Naive B cell (primary cell): ENCODE data around the gene MFSD2B. TPM values are rescaled to one million over a fixed set of nuclear protein-coding genes. Genes with fewer than 3 reads are reported as not detected.
"Not testable (repeated sequence)": the region's sequence is repeated elsewhere in the genome, so short reads cannot be mapped to it uniquely, and the experiment has no call there.

Source experiments
- ATAC-seq, 2 donors: fragments of 150-1000 bp; cut with Tn5 transposase; 2 replicates each; pipeline ENCODE4 v1.10.0; 2021; ENCODE audit warnings: low read depth in 2 of 2, mild to moderate bottlenecking in 2 of 2, moderate library complexity in 2 of 2
- DNase-seq: peaks from one replicate; pipeline ENCODE4 v3.0.0; 2022
- H3K27ac Mint-ChIP-seq, 6 donors: one replicate each; pipeline ENCODE4 v1.8.0; 2020 to 2022; ENCODE audit warnings: mild to moderate bottlenecking in 6 of 6, mixed read lengths in 6 of 6, moderate library complexity in 5 of 6, inconsistent platforms in 2 of 6
- H3K27me3 Mint-ChIP-seq, 3 donors: one replicate each; pipeline ENCODE4 v1.8.0; 2021 to 2022; ENCODE audit warnings: mixed read lengths in 3 of 3, mild to moderate bottlenecking in 1 of 3
- H3K36me3 Mint-ChIP-seq, 2 donors: one replicate each; pipeline ENCODE4 v1.8.0; 2020 to 2022; ENCODE audit warnings: mixed read lengths in 2 of 2, inconsistent platforms in 1 of 2, mild to moderate bottlenecking in 1 of 2
- H3K4me1 Mint-ChIP-seq, 3 donors: one replicate each; pipeline ENCODE4 v1.8.0; 2020 to 2022; ENCODE audit warnings: mixed read lengths in 3 of 3, inconsistent platforms in 1 of 3, mild to moderate bottlenecking in 1 of 3, moderate library complexity in 1 of 3
- H3K4me3 Mint-ChIP-seq, 8 donors: one replicate each; pipeline ENCODE4 v1.8.0; 2020 to 2022; ENCODE audit warnings: mild to moderate bottlenecking in 8 of 8, mixed read lengths in 8 of 8, moderate library complexity in 8 of 8, inconsistent platforms in 2 of 8
- H3K9me3 Mint-ChIP-seq, 7 donors: one replicate each; pipeline ENCODE4 v1.8.0; 2020 to 2022; ENCODE audit warnings: mixed read lengths in 7 of 7, mild to moderate bottlenecking in 5 of 7, inconsistent platforms in 2 of 7, moderate library complexity in 1 of 7
- polyA plus RNA-seq, 6 donors: library from polyadenylated mRNA; unstranded; fragments of 300-500 nt; fragmentation: Illumina TruSeq; gene quantifications; one replicate each; pipeline ENCODE4 v1.2.3, GENCODE V29; 2021; ENCODE audit warnings: low read depth in 6 of 6

Gene MFSD2B
- polyA plus RNA-seq, 6 donors from 2014 or later, result 0.27 to 0.74 TPM; not detected in 4

DNA sequence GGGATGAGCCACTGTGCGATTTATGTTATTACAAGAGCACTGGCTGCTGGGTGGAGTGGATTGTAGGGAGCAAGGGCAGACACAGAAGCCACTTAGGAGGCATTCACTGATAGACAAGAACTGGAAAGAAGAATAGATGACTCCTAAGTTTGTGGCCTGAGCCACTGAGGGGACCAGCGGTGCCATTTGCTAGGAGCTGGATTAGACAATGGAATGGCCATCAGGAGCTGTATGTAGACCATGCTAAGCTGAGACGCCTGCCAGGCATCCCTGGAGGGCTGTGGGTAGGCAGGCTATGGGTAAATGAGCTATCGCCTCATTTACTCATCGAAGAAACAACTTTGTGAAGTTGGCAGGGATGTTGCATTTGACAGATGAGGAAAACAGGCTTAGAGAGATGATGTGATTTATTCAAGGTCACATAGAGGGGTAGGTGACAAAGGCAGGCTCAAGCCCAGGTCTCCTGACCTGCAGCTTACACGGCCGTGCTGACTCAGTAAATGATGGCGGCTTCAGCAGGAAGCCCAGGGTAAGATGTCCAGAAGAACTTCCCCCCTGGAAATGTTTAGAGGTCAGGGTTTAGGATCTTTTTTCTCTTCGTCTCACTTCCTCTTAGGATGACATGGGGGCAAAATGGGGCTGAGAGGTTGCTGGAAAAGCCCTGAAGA, 2.8 kb downstream of the MFSD2B start:
- H3K27me3 Mint-ChIP-seq, result peaks cover 27 to 48% (median 34%) of the 10 kb centered on the region in 3 donors
- peaks cover 0 to 3% (median 0%) of the 10 kb centered on the region in 3 donors for H3K4me1 Mint-ChIP-seq
- DNase-seq, result no peak
- H3K4me3 Mint-ChIP-seq, result no peak overlapping the region
- no peak for ATAC-seq
- no peaks in the 10 kb centered on the region for H3K9me3 Mint-ChIP-seq
- no peaks in the 10 kb centered on the region for H3K36me3 Mint-ChIP-seq
- no peak overlapping the region for H3K27ac Mint-ChIP-seq

DNA sequence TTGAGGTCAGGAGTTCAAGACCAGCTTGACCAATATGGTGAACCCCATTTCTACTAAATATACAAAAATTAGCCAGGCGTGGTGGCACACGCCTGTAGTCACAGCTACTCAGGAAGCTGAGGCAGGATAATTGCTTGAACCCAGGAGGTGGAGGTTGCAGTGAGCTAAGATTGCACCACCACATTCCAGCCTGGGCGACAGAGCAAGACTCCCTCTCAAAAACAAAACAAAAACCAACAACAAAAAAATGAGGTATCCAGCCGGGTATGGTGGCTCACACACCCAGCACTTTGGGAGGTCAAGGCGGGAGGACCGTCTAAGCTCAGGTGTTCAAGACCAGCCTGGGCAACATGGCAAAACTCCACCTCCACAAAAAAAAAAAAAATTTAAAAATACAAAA, 5.0 kb downstream of the MFSD2B start:
- peaks cover 18 to 34% (median 22%) of the 10 kb centered on the region in 3 donors for H3K27me3 Mint-ChIP-seq
- H3K9me3 Mint-ChIP-seq, DNase-seq, H3K4me3 Mint-ChIP-seq, H3K4me1 Mint-ChIP-seq, H3K36me3 Mint-ChIP-seq, ATAC-seq: not testable (repeated sequence)
- H3K27ac Mint-ChIP-seq, result peak overlapping the region in 1 of 6 donors; percentile 66

DNA sequence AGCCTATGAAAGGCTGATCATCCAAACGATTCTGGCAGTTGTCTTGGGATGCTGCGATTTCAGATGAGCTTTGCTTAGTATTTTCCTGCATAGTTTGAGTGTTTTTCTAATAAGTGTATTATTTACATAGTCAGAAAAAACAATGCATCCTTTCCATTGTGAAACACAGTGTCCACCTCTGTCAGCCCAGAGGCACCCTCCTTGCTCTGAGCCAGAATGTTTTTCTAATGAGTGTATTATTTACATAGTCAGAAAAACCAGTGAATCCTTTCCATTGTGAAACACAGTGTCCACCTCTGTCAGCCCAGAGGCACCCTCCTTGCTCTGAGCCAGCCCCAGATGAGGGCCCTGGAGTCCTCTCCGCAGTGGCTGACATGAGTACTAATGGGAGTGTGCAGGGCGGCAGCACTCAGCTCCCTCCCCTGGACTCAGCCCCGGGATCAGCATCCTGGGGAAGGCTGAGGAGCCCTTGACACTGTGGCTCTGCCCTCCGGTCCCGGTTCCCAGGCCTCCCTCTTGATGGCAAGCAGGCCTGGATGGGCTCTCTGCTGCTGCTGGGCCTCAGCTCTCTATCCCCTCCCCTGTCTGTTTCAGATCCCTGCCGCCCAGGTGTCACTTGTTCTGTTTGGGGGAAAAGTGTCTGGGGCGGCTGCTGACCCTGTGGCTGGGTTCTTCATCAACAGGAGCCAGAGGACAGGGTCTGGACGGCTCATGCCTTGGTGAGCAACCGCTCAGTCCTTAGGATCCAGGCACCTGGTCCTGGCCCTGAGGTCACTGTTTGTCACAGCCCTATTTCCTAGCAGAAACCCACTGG, 5.9 kb downstream of the MFSD2B start:
- H3K27ac Mint-ChIP-seq, result no peak overlapping the region
- no peak for DNase-seq
- no peak overlapping the region for H3K4me3 Mint-ChIP-seq
- no peaks in the 10 kb centered on the region for H3K9me3 Mint-ChIP-seq
- no peaks in the 10 kb centered on the region for H3K4me1 Mint-ChIP-seq
- peaks cover 16 to 32% (median 21%) of the 10 kb centered on the region in 3 donors for H3K27me3 Mint-ChIP-seq
- no peaks in the 10 kb centered on the region for H3K36me3 Mint-ChIP-seq
- ATAC-seq, result no peak

DNA sequence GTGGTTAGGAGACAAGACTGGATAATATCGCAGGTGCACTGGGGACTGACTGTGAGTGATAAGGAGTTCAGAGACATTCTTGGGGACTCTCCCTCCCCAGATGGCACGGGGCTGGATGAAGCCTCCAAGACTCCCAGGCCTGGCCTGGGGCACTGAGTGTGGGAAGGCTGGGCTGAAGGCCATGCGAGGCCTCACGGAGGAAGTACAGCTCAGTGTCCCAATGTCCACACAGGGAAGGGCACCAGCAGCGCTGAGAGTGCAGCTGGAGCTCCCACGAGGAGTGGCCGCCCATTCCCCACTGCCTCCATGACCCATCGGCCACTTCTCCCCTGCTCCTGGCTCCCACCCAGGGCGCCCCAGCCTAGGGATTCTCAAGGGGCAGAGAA, 6.5 kb downstream of the MFSD2B start:
- Mint-ChIP-seq H3K4me3 (no peak overlapping the region), H3K9me3 (no peaks in the 10 kb centered on the region), H3K36me3 (no peaks in the 10 kb centered on the region), H3K27me3 (peaks cover 10 to 26% (median 15%) of the 10 kb centered on the region in 3 donors), H3K4me1 (no peaks in the 10 kb centered on the region), H3K27ac (no peak overlapping the region)
- ATAC-seq, result no peak
- no peak for DNase-seq

DNA sequence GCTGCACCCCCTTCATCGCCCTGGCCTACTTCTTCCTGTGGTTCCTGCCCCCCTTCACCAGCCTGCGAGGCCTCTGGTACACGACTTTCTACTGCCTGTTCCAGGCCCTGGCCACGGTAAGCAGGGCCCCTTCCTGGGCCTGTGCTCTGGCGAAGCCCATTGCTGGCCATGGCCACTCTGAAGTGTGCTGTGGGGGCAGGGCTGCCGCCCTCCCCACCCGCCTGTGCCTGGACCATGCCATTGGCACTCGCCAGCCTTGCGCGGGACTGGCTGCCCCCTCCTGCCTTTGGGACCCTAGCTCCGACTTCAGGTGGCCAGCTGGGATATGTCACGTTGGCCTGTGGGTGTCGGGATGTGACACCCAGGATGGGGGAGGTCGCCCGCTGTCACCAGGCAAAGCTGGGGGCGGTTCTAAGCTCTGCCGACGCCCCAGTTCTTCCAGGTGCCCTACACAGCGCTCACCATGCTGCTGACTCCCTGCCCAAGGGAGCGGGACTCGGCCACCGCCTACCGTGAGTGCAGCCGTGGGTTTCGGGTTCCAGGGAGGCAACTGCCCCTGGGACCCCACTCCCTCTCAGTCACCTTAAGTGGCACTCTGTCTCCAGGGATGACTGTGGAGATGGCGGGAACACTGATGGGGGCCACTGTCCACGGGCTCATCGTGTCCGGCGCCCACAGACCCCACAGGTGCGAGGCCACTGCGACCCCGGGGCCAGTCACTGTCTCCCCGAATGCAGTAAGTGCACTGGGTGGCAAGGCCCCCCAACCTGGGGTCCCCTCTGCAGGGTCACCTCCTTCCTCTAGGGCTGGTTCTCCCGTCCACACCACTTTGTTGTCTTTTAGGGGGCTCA, 7.2 kb downstream of the MFSD2B start:
- H3K36me3 Mint-ChIP-seq, result no peaks in the 10 kb centered on the region
- H3K4me3 Mint-ChIP-seq, result no peak overlapping the region
- H3K27me3 Mint-ChIP-seq, result peaks cover 3 to 19% (median 8%) of the 10 kb centered on the region in 3 donors
- H3K4me1 Mint-ChIP-seq, result no peaks in the 10 kb centered on the region
- no peaks in the 10 kb centered on the region for H3K9me3 Mint-ChIP-seq
- DNase-seq (no peak), ATAC-seq (no peak)
- no peak overlapping the region for H3K27ac Mint-ChIP-seq

DNA sequence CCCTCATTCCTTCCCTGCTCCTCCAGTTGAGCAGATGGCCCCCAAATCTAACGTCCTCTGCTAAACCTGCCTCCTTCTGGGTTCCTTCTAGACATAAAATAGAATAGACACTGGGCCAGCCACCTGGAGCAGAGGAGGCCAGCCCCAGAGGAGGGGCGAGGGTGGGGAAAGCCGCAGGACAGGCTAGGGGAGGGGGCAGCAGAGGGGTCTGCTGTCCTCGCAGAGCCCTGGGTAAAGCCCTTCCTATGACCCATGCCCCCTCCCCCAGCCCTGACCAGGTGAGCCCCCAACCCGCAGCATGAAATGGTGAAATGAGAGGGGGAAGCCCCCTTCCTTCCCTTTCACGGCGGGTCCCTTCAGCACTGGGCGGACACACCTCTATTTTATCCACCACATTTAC, 7.8 kb downstream of the MFSD2B start:
- Mint-ChIP-seq H3K36me3 (peaks cover 0 to 4% of the 10 kb centered on the region in 2 donors), H3K27ac (no peak overlapping the region)

DNA sequence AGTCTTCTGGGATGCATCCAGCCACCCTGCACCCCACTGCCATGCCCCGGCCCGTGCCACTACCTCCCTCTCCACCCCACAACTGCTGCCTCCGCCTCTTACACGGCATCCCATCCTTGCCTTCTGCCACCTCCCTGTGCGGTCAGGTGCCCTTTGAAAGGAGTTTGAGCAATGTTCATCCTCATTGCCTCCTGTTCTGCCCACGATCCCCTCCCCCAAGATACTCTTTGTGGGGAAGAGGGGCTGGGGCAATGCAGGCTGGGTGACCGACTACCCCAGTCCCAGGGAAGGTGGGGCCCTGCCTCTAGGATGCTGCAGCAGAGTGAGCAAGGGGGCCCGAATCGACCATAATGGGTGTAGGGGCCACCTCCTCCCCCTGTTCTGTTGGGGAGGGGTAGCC, 8.4 kb downstream of the MFSD2B start:
- H3K4me1 Mint-ChIP-seq, result no peaks in the 10 kb centered on the region
- no peak overlapping the region for H3K27ac Mint-ChIP-seq
- H3K36me3 Mint-ChIP-seq, result peaks cover 0 to 9% of the 10 kb centered on the region in 2 donors
- H3K9me3 Mint-ChIP-seq, result no peaks in the 10 kb centered on the region
- H3K4me3 Mint-ChIP-seq, result no peak overlapping the region
- ATAC-seq, result no peak
- H3K27me3 Mint-ChIP-seq, result peaks cover 0 to 8% (median 0%) of the 10 kb centered on the region in 3 donors
- no peak for DNase-seq

More for the DNA sequence above, 7.8 kb downstream of the MFSD2B start:
- Mint-ChIP-seq H3K4me1 (no peaks in the 10 kb centered on the region), H3K4me3 (no peak overlapping the region), H3K27me3 (peaks cover 0 to 13% (median 2%) of the 10 kb centered on the region in 3 donors), H3K9me3 (no peaks in the 10 kb centered on the region)
- ATAC-seq (no peak), DNase-seq (no peak)

DNA sequence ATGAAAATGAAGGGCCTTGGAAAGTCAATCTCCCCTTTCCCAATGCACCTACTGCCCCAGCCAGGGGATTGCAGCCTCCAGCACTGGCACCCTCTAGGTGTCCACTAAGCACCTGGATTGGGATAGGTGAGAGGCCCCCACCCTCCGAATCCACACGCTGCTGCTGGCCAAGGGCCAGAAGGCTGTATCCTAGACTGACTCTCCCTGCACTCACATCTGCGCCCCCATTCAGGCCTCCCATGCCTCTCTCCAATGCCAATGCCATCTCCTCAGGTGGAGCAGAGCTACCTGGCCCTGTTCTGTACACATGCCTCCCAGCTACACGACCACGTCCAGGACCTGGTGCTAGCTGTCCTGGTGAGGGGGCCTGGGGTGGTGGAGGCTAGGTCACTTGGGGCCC, 9.8 kb downstream of the MFSD2B start:
- DNase-seq (no peak), ATAC-seq (no peak)
- H3K4me1 Mint-ChIP-seq, result no peaks in the 10 kb centered on the region
- no peak overlapping the region for H3K27ac Mint-ChIP-seq
- peaks cover 0 to under 1% (median 0%) of the 10 kb centered on the region in 3 donors for H3K27me3 Mint-ChIP-seq
- H3K4me3 Mint-ChIP-seq, result no peak overlapping the region
- H3K9me3 Mint-ChIP-seq, result no peaks in the 10 kb centered on the region
- peaks cover 0 to 9% of the 10 kb centered on the region in 2 donors for H3K36me3 Mint-ChIP-seq

DNA sequence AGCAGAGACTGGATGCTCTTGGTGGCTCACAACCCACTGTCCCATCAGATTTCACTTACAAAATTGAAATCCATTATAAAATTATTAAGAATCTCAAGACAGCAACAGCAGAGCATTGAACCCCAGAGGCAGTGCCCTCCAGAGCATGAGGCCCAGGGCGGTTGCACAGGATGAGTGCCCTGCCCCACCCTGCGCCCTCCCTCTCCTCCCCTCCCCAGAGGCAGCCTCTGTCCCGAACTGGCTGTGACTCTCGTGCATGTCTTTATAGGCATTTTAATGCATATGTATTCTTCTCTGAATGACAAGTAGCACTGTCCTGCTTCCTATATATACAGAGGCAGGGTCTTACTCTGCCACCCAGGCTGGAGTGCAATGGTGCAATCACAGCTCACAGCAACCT, 10.4 kb downstream of the MFSD2B start:
- no peak for ATAC-seq
- H3K4me1 Mint-ChIP-seq, result no peaks in the 10 kb centered on the region
- no peak overlapping the region for H3K27ac Mint-ChIP-seq
- H3K4me3 Mint-ChIP-seq, result no peak overlapping the region
- H3K9me3 Mint-ChIP-seq, result no peaks in the 10 kb centered on the region
- no peaks in the 10 kb centered on the region for H3K27me3 Mint-ChIP-seq
- peaks cover 0 to 9% of the 10 kb centered on the region in 2 donors for H3K36me3 Mint-ChIP-seq
- DNase-seq, result no peak

DNA sequence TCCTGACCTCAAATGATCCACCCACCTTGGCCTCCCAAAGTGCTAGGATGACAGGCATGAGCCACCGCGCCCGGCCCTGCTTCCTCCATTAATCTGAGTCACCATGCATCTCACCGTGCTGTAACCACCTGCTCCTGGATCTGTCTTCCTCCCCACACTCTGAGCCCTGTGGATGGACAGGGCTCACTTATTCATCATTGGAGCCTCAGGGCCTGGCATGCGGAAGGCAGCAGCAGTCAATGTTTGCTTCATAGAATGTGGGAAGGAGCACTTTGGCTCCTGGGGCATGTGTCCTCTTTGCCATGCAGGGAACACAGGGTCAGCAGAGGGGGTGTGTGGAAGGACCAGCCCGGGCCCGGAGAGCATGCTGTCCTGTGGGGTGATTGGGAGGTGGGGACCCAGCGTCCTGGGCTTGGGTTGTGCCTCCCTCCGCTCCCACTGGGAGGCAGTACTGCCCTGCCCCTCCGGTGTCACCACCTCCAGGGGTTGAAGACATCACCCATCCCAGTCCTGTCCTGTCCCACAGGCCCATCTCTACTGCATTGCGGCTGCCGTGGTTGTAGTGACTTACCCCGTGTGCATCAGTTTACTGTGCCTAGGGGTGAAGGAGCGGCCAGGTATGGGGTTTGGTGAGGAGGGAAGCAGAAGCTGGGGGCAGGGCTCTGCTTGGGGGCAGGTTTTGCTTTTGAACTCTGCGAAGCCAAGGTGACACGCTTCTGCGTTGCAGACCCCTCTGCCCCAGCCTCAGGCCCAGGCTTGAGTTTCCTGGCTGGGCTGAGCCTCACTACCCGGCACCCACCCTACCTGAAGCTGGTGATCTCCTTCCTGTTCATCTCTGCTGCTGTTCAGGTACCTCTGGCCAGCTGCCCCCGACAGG, 11.5 kb downstream of the MFSD2B start:
- Mint-ChIP-seq H3K27me3 (no peaks in the 10 kb centered on the region), H3K36me3 (peaks cover 0 to 9% of the 10 kb centered on the region in 2 donors), H3K4me1 (no peaks in the 10 kb centered on the region), H3K27ac (no peak overlapping the region), H3K9me3 (no peaks in the 10 kb centered on the region), H3K4me3 (peak overlapping the region in 1 of 8 donors; percentile 79)
- DNase-seq (no peak), ATAC-seq (no peak)

DNA sequence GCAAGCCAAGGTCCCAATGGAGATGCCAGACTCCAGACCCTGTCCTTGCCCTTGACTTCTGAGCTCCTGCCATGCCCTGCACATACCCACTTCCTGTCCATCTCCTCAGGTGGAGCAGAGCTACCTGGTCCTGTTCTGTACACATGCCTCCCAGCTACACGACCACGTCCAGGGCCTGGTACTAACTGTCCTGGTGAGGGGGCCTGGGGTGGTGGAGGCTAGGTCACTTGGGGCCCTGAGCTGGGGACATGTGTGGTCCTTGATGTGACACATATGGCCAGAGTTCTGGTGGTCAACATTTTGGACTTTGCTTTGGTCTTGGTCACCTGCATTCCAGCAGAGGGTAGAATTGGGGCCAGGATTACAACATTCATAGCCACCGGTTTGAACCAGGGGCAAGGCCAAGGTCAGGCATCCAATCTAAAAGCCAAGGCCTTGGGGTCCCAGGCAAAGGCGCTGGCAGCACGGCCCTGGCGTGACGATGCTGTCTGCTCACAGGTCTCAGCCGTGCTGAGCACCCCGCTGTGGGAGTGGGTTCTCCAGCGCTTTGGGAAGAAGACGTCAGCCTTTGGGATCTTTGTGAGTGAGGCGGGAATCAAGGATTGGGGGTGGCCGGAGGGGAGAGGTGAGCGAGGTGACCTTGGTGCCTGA, 12.6 kb downstream of the MFSD2B start:
- no peak for DNase-seq
- H3K4me1 Mint-ChIP-seq, result no peaks in the 10 kb centered on the region
- no peaks in the 10 kb centered on the region for H3K9me3 Mint-ChIP-seq
- no peaks in the 10 kb centered on the region for H3K27me3 Mint-ChIP-seq
- H3K36me3 Mint-ChIP-seq, result peaks cover 0 to 9% of the 10 kb centered on the region in 2 donors
- no peak for ATAC-seq
- no peak overlapping the region for H3K27ac Mint-ChIP-seq
- H3K4me3 Mint-ChIP-seq, result no peak overlapping the region

DNA sequence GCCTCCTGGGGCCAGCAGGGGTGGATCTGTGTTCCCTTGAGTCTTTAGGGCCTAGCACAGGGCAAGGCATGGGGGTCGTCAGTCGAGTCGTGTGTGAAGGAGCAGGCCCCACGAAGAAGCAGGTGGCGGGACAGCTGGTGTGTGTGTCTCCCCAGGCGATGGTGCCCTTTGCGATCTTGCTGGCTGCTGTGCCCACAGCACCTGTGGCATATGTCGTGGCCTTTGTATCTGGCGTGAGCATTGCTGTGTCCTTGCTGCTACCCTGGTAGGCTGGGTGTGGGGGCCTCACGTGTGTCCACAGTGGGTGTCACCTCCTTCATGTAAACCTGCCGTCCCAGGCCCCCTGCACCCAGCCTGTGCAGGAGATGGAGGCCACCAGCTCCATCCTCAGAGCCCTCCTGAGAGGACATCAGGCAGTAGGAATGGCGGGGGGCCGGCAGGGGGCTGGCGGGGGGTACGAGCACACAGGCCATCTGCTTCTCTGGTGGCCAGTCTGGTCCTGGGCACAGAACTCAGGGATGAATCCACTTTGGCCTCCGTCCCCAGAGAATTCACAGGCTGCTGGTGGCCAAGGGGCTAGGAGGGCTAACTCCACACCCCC, 13.2 kb downstream of the MFSD2B start:
- no peak for ATAC-seq

More for the DNA sequence above, 13.2 kb downstream of the MFSD2B start:
- Mint-ChIP-seq H3K4me1 (no peaks in the 10 kb centered on the region), H3K27me3 (no peaks in the 10 kb centered on the region), H3K36me3 (peaks cover 0 to 9% of the 10 kb centered on the region in 2 donors), H3K27ac (no peak overlapping the region), H3K9me3 (no peaks in the 10 kb centered on the region), H3K4me3 (peak overlapping the region in 1 of 8 donors; percentile 40)
- no peak for DNase-seq
